Testis (tissue), 3 donors: ENCODE data around the gene DTHD1. TPM values are rescaled to one million over a fixed set of nuclear protein-coding genes. Genes with fewer than 3 reads are reported as not detected.

Source experiments
- DNase-seq: peaks from one replicate; pipeline ENCODE4 v3.0.0-alpha.2; 2019
- H3K27ac ChIP-seq, 2 donors: fragments of 200-600 bp; sonication (generic); one replicate each; pipeline ENCODE4 v1.5.1; 2019
- H3K27me3 ChIP-seq: fragments of 200-600 bp; sonication (generic); one replicate; pipeline ENCODE4 v1.5.1; 2019
- H3K36me3 ChIP-seq: fragments of 200-600 bp; sonication (generic); one replicate; pipeline ENCODE4 v1.5.1; 2017; ENCODE audit warnings: low read depth; ENCODE audit errors: missing control alignments
- H3K4me1 ChIP-seq: fragments of 200-600 bp; sonication (generic); one replicate; pipeline ENCODE4 v1.5.1; 2019
- H3K4me3 ChIP-seq, 2 donors: fragments of 200-600 bp; sonication (generic); one replicate each; pipeline ENCODE4 v1.5.1; 2017 to 2019
- H3K9me3 ChIP-seq: fragments of 200-600 bp; sonication (generic); one replicate; pipeline ENCODE4 v1.5.1; 2017
- CTCF ChIP-seq, 3 experiments: fragments of 450-650 bp in 2 of 3; fragments of 200-600 bp in 1 of 3; sonication (generic) in 1 of 3; IDR thresholded peaks; one replicate each; pipeline ENCODE4 v1.5.1; 2016 to 2019; ENCODE audit warnings: antibody characterized with exemption in 3 of 3, mild to moderate bottlenecking in 2 of 3, moderate library complexity in 1 of 3
- POLR2A ChIP-seq: fragments of 450-650 bp; IDR thresholded peaks from one replicate; pipeline ENCODE4 v1.6.1; 2017; ENCODE audit warnings: antibody characterized with exemption, mild to moderate bottlenecking, moderate library complexity
- WGBS, 2 donors: methylation state at CpG; one replicate each; pipeline ENCODE4 v1.1.5; 2018; 5-methylcytosine and 5-hydroxymethylcytosine counted together
- intact Hi-C: fragments of 100-400 bp; cut with DNase I; formaldehyde crosslinking; loops from one replicate; pipeline ENCODE4 v1.15.1; 2023; ENCODE audit warnings: low total_unique reads
- polyA plus RNA-seq: library from polyadenylated mRNA; stranded (reverse); fragments of 350-450 nt; fragmentation: Illumina TruSeq; extraction: RNeasy Lipid Tissue Mini Kit (QIAGEN cat#74804); gene quantifications from one replicate; pipeline ENCODE4 v1.2.3, GENCODE V29; 2014; ENCODE audit warnings: low read depth, low replicate concordance; ENCODE audit not compliant: insufficient read depth
- total RNA-seq, 2 donors: library from RNA; depleted of rRNA; stranded (reverse); fragments of >200 nt; gene quantifications; one replicate each; pipeline ENCODE4 v1.2.3, GENCODE V29; 2016

Gene DTHD1
- total and polyA plus RNA-seq, 3 donors from 2014 or later: 1.0 to 5.8 (median 4.3) TPM

- Histone ChIP-seq H3K27ac (no peak overlapping the region), H3K4me1 (no peaks in the 10 kb centered on the region), H3K9me3 (no peaks in the 10 kb centered on the region), H3K4me3 (no peak overlapping the region), H3K27me3 (no peaks in the 10 kb centered on the region), H3K36me3 (no peaks in the 10 kb centered on the region)
- 89 to 93% methylated on average over 2 of the region's 2 CpGs for WGBS, 2 donors
- intact Hi-C loops: no loop called here
- TF ChIP-seq CTCF (IDR thresholded peaks at IDR 0.05): no peak
- no peak for TF ChIP-seq POLR2A
- DNase-seq: no peak
These were observed 110.0 kb downstream of the DTHD1 start for GRCh38 chr4:36391411-36391810.

GRCh38 chr4:36392024-36392423, 110.6 kb downstream of the DTHD1 start:
- TF ChIP-seq POLR2A: no peak
- TF ChIP-seq CTCF (IDR thresholded peaks at IDR 0.05): no peak
- intact Hi-C loops: no loop called here

GRCh38 chr4:36392916-36393315, 111.5 kb downstream of the DTHD1 start:
- intact Hi-C loops: no loop called here
- WGBS, 2 donors: 86% methylated on average over 4 of the region's 4 CpGs
- Histone ChIP-seq H3K27me3 (no peaks in the 10 kb centered on the region), H3K9me3 (no peaks in the 10 kb centered on the region), H3K4me3 (no peak overlapping the region), H3K27ac (no peak overlapping the region), H3K36me3 (no peaks in the 10 kb centered on the region), H3K4me1 (no peaks in the 10 kb centered on the region)
- no peak for DNase-seq
- TF ChIP-seq POLR2A (no peak), CTCF (IDR thresholded peaks at IDR 0.05) (no peak)

More at GRCh38 chr4:36392024-36392423, 110.6 kb downstream of the DTHD1 start:
- no peaks in the 10 kb centered on the region for H3K36me3 ChIP-seq
- DNase-seq: no peak
- no peak overlapping the region for H3K27ac ChIP-seq
- H3K27me3 ChIP-seq: no peaks in the 10 kb centered on the region
- WGBS, 2 donors: 84 to 88% methylated on average over 1 of the region's 1 CpG
- H3K4me3 ChIP-seq: no peak overlapping the region
- no peaks in the 10 kb centered on the region for H3K4me1 ChIP-seq
- H3K9me3 ChIP-seq: no peaks in the 10 kb centered on the region

Other genes with a start within 250 kb of the DTHD1 start
- 10 to 100 TPM; 81.1 to 91.0 TPM for gene ARAP2, start 37.1 kb upstream of the DTHD1 start, total RNA-seq
- gene ARAP2, start 37.1 kb upstream of the DTHD1 start, polyA plus RNA-seq: 10.9 TPM